Activated CD8-positive, alpha-beta memory T cell treated with anti-CD3 and anti-CD28 coated beads, Interleukin-2, amount 50 U/mL, for 1 hour (primary cell): Measurements from ENCODE around the gene ROR2.
"Not testable (repeated sequence)": the region's sequence is repeated elsewhere in the genome, so short reads cannot be mapped to it uniquely, and the experiment has no call there.

Experiments
- DNase-seq: peaks from one replicate; pipeline ENCODE4 v3.0.0-alpha.2; 2020; ENCODE audit errors: extremely low read depth

ROR2 gene

GRCh38 chr9:91567642-91568274 lies 382.3 kb downstream of the ROR2 start:
- no peak for DNase-seq

GRCh38 chr9:91564081-91564670 lies 385.9 kb downstream of the ROR2 start:
- DNase-seq: no peak

- DNase-seq: no peak
Observed at GRCh38 chr9:91562416-91562815, 387.6 kb downstream of the ROR2 start.

GRCh38 chr9:91560301-91560700 lies 389.7 kb downstream of the ROR2 start:
- DNase-seq: no peak

GRCh38 chr9:91558879-91559278 lies 391.1 kb downstream of the ROR2 start:
- no peak for DNase-seq

- no peak for DNase-seq
Observed at GRCh38 chr9:91558395-91558794, 391.6 kb downstream of the ROR2 start.

GRCh38 chr9:91557327-91557726 lies 392.7 kb downstream of the ROR2 start:
- no peak for DNase-seq

GRCh38 chr9:91555132-91555531 lies 394.9 kb downstream of the ROR2 start:
- DNase-seq: no peak

GRCh38 chr9:91549177-91549576 lies 400.9 kb downstream of the ROR2 start:
- DNase-seq: no peak

- DNase-seq: no peak
Observed at GRCh38 chr9:91547081-91547480, 402.9 kb downstream of the ROR2 start.

GRCh38 chr9:91546574-91546973 lies 403.5 kb downstream of the ROR2 start:
- DNase-seq: no peak

GRCh38 chr9:91541734-91542133 lies 408.3 kb downstream of the ROR2 start:
- no peak for DNase-seq

GRCh38 chr9:91540506-91540905 lies 409.5 kb downstream of the ROR2 start:
- not testable (repeated sequence) for DNase-seq

- no peak for DNase-seq
Observed at GRCh38 chr9:91536211-91536691, 413.8 kb downstream of the ROR2 start.

- DNase-seq: no peak
Observed at GRCh38 chr9:91534374-91534773, 415.7 kb downstream of the ROR2 start.

GRCh38 chr9:91533382-91533781 lies 416.6 kb downstream of the ROR2 start:
- no peak for DNase-seq

- DNase-seq: no peak
Observed at GRCh38 chr9:91532325-91532724, 417.7 kb downstream of the ROR2 start.

GRCh38 chr9:91530829-91531228 lies 419.2 kb downstream of the ROR2 start:
- DNase-seq: no peak

GRCh38 chr9:91522481-91522880 lies 427.5 kb downstream of the ROR2 start:
- no peak for DNase-seq

- no peak for DNase-seq
Observed at GRCh38 chr9:91519520-91520277, 430.3 kb downstream of the ROR2 start.

GRCh38 chr9:91518462-91518861 lies 431.6 kb downstream of the ROR2 start:
- DNase-seq: no peak

- no peak for DNase-seq
Observed at GRCh38 chr9:91517801-91518200, 432.2 kb downstream of the ROR2 start.

- DNase-seq: not testable (repeated sequence)
Observed at GRCh38 chr9:91517332-91517731, 432.7 kb downstream of the ROR2 start.
